ENCODE data around the gene PHC2. TPM values are rescaled to one million over a fixed set of nuclear protein-coding genes. Genes with fewer than 3 reads are reported as not detected.

PHC2 gene
- total and polyA plus RNA-seq, 8 donors: 70.8 to 140 (median 109) TPM

- Histone ChIP-seq H3K4me1 (peaks cover 6 to 38% (median 22%) of the 10 kb centered on the region in 4 donors), H3K27me3 (no peaks in the 10 kb centered on the region), H3K27ac (no peak overlapping the region), H3K36me3 (no peaks in the 10 kb centered on the region), H3K4me3 (no peak overlapping the region), H3K9me3 (no peaks in the 10 kb centered on the region)
- no peak for TF ChIP-seq CTCF (IDR thresholded peaks at IDR 0.05)
- no peak for TF ChIP-seq POLR2A (IDR thresholded peaks at IDR 0.05)
- no peak for TF ChIP-seq EP300 (IDR thresholded peaks at IDR 0.05)
- no peak for TF ChIP-seq POLR2AphosphoS5 (IDR thresholded peaks at IDR 0.05)
- DNase-seq: no peak
- 87 to 94% (median 88%) methylated on average over 2 of the region's 2 CpGs for WGBS, 5 donors
- intact Hi-C loops (cut with DNase I; ENCODE audit: low total_unique reads): no loop called here
These were observed 5.0 kb downstream of the PHC2 start for GRCh38 chr1:33425900-33426299.

GRCh38 chr1:33424610-33425009 is 6.3 kb downstream of the PHC2 start:
- no peak for TF ChIP-seq POLR2AphosphoS5 (IDR thresholded peaks at IDR 0.05)
- TF ChIP-seq POLR2A (IDR thresholded peaks at IDR 0.05): no peak
- TF ChIP-seq EP300 (IDR thresholded peaks at IDR 0.05): no peak
- TF ChIP-seq CTCF (IDR thresholded peaks at IDR 0.05): no peak
- Histone ChIP-seq H3K36me3 (no peaks in the 10 kb centered on the region), H3K27me3 (no peaks in the 10 kb centered on the region), H3K27ac (no peak overlapping the region), H3K4me1 (peaks cover 1 to 31% (median 14%) of the 10 kb centered on the region in 4 donors), H3K4me3 (no peak overlapping the region), H3K9me3 (no peaks in the 10 kb centered on the region)
- DNase-seq: no peak
- intact Hi-C loops (cut with DNase I; ENCODE audit: low total_unique reads): no loop called here
- WGBS, 5 donors: 62 to 79% (median 75%) methylated on average over 2 of the region's 2 CpGs

- intact Hi-C loops (cut with DNase I; ENCODE audit: low total_unique reads): no loop called here
- Histone ChIP-seq H3K4me3 (no peak overlapping the region), H3K4me1 (peaks cover 0 to 27% (median 10%) of the 10 kb centered on the region in 4 donors), H3K9me3 (no peaks in the 10 kb centered on the region), H3K36me3 (no peaks in the 10 kb centered on the region), H3K27ac (no peak overlapping the region), H3K27me3 (no peaks in the 10 kb centered on the region)
- no peak for TF ChIP-seq EP300 (IDR thresholded peaks at IDR 0.05)
- TF ChIP-seq POLR2A (IDR thresholded peaks at IDR 0.05): no peak
- TF ChIP-seq POLR2AphosphoS5 (IDR thresholded peaks at IDR 0.05): no peak
- no peak for TF ChIP-seq CTCF (IDR thresholded peaks at IDR 0.05)
- 64 to 84% (median 70%) methylated on average over 4 of the region's 4 CpGs for WGBS, 5 donors
- no peak for DNase-seq
These were observed 6.7 kb downstream of the PHC2 start for GRCh38 chr1:33424205-33424604.

GRCh38 chr1:33420870-33421775 is 9.8 kb downstream of the PHC2 start:
- H3K9me3 ChIP-seq: peaks cover 0 to 17% (median 2%) of the 10 kb centered on the region in 4 donors
- WGBS, 5 donors: 67 to 74% (median 72%) methylated on average over 7 of the region's 7 CpGs
- no peaks in the 10 kb centered on the region for H3K27me3 ChIP-seq
- no peak overlapping the region for H3K4me3 ChIP-seq
- TF ChIP-seq EP300 (IDR thresholded peaks at IDR 0.05) (no peak), POLR2A (IDR thresholded peaks at IDR 0.05) (no peak), POLR2AphosphoS5 (IDR thresholded peaks at IDR 0.05) (no peak), CTCF (IDR thresholded peaks at IDR 0.05) (no peak)
- intact Hi-C loops (cut with DNase I; ENCODE audit: low total_unique reads): no loop called here
- no peaks in the 10 kb centered on the region for H3K4me1 ChIP-seq
- no peak for DNase-seq
- no peak overlapping the region for H3K27ac ChIP-seq
- no peaks in the 10 kb centered on the region for H3K36me3 ChIP-seq
